GM19463 (cell line): ENCODE results near the gene RUNX2.
A peak's percentile ranks its signal among the peaks of the same experiment; 100 is the strongest.

Source experiments
- ATAC-seq: cut with Tn5 transposase; IDR thresholded peaks from one replicate; pipeline ENCODE4 v1.9.1; 2021; ENCODE audit warnings: mild to moderate bottlenecking, moderate library complexity; ENCODE audit not compliant: unreplicated experiment

Gene RUNX2

DNA sequence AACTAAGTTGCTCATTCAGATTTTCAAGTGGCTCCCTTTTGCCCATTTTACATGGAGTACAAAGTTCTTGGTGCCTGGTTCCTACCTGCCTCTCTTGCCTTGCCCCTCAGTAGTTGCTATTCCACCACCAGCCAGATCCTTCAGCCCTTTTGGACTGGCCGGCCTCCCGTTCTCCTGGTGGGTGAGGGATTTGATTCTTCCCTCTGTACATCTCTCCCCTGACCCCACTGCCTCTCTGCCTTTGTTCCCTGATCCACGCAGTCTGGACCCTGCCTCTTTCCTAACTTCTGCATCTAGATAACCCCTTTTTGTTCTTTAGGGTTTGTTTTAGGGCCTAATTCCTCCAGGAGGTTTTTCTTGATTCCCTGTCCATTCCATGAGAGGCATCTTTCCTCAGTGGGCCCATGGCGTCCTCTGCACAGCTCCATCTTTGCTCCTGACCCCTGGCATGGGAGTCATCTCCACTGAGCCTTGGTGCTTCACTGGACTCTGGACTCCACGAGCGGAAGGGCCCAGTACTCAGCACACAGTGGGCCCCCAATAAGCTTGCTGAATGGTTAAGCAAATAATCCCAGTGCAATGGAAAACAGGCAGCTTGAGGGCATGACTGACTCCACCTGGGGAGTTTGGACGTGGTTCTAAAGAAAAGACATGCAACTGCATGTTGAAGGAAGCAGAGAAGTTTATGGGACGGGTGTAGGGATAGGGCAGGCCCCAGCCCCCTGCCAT, 358.9 kb downstream of the RUNX2 start:
- ATAC-seq, result no peak

DNA sequence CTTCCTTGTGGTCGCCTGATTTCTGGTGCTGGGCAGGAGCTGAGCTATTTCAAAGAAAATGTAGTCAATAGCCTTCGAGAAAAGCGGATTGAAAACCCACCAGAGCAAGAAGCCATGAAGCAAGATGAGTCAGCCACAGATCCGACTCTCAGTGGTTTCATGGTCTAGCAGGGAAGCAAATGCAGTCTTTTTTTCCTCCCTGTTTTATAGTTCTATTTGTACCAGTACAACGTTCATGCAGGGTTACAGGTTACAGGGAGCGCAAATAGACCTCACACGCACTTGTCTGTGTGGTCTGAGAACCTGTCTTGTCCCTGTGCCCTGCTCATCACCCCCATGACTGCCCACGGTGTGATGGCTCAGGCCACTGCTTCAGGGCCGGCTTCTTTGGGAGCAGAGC, 359.4 kb downstream of the RUNX2 start:
- ATAC-seq, result peak; percentile 92

DNA sequence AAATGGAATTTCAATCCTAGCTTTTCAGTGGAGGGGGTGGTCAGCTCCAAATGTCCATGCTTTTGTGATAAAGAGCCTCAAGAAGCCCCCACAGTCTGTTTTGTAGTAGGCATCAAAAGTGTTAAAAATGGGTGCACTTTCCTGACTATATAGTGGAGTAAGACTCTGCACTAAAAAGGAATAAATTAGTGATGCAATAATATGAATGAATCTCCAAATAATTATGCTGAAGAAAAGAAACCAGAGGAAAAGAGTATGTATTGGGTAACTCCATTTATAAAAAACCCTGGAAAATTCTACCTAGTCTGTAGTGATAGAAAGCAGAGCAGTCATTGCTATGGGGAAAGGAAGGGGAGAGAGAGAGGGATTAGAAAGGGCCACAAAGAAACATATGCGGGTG, 360.1 kb downstream of the RUNX2 start:
- no peak for ATAC-seq

GRCh38 chr6:45689926-45690615, 361.9 kb downstream of the RUNX2 start:
- no peak for ATAC-seq

DNA sequence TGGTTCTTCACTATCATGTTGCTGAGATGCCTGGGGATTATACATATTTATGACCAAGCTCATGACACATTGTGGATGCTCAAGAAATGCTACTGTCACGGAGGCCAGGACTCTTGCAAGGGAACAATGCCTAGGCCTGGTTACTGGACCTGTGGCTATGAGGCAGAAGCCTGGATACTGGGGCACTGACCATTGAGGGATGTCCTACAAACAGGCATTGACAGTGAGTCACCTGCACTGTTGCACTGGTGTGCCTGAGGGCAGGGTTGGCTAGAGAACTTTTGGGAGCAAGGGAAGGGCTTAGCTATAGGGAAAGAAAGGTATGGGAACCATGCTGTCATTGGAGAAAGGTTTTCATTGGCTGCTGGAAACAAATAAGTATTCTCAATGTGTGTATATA, 362.7 kb downstream of the RUNX2 start:
- ATAC-seq, result no peak

- no peak for ATAC-seq
Measured at GRCh38 chr6:45691426-45691825, 363.3 kb downstream of the RUNX2 start.

GRCh38 chr6:45692021-45692420, 363.9 kb downstream of the RUNX2 start:
- ATAC-seq, result no peak

DNA sequence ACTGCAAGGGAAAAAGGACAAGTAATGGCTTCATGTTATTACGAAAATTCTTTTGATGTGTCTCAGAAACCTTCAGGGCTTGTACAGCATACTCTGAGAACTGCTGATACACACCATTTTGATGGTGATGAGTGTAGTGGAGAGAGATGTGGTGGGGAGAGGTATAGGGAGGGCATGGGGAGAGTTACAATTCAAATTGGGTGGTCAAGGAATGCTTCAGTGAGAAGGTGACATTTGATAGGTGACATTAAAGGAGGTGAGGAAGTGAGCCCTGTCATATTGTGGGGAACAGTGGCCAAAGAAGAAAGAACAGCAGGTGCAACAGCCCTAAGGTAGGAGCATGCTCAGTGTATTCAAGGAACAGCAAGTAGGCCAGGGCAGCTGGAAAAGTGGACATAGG, 368.6 kb downstream of the RUNX2 start:
- ATAC-seq, result no peak

GRCh38 chr6:45697605-45698004, 369.5 kb downstream of the RUNX2 start:
- ATAC-seq, result peak; percentile 88

GRCh38 chr6:45698046-45698445, 369.9 kb downstream of the RUNX2 start:
- ATAC-seq, result no peak

- ATAC-seq, result no peak
Measured at GRCh38 chr6:45699663-45700062, 371.5 kb downstream of the RUNX2 start.

DNA sequence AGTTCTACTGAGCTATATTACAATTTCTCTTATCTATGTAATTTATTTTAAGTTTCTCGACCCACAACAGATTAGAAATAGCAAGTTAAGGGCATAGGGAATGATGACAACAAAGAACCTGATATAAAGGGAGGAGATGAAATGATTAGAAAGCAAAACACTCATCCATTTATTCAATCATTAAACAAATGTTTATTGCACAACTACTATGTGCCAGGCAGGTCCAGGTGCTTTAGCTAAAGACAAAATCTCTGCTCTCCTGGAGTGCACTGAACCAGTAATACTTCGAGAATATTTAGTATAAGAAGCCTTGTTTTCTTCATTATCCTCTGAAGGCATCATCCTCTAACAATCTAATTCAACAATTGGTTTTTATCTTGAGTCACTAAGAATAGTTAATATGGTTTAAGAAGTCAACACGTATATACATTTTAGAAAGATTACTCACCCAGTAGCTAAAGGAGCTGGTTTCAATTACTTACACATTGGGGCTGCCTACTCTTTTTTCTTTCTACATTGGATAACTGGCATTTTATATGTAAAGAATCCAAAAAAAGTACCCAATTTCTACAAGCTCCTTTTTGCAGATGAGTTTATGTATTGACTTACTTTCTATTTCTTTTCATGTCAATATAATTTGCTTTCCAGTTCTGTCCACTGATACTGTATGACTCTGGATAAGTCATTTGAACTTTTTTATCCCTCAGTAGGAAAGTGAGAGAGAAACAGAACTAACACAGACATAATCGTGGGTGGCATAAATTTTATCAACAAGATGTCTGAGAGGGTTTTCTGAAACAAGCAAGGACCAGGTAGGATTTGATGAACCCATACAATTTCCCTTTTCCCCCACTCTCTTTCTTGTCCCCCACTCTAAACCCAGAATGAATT, 375.0 kb downstream of the RUNX2 start:
- ATAC-seq, result no peak

- no peak for ATAC-seq
Measured at GRCh38 chr6:45704056-45704800, 376.1 kb downstream of the RUNX2 start.

DNA sequence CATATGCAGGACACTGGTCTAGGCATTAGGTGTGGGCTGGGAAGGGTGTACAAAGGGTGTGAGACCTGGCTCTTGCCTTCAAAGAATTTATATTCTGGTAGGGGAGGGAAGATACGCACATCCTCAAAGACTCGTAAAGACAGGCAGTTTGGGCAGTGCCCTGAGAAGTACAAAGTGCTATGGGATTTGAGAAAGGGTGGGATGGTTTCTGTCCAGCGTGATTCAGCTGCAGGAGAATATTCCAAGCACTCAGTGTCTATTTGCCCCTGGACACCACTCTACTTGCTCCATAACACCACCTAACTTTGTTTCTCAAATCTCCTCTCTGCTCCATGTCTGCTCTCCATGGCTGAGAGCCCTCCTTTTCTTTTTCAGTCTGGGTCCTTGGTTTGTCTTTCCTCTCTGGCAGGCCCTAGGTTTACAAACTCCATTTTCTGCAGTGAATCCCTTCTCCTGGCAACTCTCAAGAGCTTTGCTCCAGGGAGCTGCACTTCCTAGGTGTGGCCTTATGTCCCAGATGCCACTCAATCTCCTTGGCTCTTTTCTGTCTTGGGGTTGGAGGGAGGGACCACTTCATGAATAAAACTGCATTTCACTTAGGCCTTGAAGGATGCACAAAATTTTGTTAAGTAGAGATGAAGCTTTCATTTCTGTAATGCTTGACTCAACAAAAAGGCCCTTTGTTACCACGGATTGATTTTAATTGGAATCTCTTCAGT, 377.2 kb downstream of the RUNX2 start:
- no peak for ATAC-seq

DNA sequence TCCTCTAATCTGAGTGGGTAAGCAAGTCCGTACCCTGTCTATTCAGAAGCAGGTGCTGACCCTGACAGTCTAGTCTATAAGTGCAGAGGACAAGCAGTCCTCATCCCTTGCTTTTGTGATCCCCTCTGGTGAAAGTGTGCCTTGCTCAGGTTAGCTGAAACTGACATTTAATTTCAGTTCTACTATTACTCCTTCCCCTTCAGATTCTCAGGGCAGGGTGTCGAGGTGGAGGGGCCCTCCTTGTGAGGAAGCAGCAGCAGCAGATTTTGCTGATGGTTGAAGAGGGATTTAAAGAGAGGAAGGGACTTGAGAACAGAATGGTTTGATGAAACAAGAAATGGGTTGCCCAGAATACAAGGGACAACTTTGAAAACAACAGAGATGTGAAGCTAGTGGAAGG, 378.2 kb downstream of the RUNX2 start:
- ATAC-seq, result peak; percentile 39

DNA sequence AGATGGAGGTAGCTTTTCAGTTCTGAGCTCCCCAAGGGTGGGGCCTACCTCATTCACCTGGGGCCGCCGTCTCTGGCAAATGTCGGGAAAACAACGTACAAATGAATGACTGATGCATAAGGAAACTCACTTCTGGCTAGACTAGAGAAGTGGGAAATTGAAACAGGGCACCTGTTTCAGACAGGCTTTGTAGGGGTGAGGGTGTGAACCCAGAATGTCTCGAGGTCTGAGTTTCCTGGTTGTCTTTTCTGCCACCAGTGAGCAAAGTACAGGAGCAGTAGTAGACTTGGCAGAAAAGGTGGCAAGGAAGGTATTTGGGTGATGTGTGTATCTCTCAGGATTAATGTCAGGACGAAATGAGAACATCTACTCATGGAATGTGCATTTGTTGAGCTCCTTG, 379.0 kb downstream of the RUNX2 start:
- no peak for ATAC-seq

- ATAC-seq, result peak; percentile 55
Measured at GRCh38 chr6:45709781-45710220, 381.7 kb downstream of the RUNX2 start.

GRCh38 chr6:45710304-45710821, 382.2 kb downstream of the RUNX2 start:
- ATAC-seq, result peak; percentile 71

- no peak for ATAC-seq
Measured at GRCh38 chr6:45712076-45712475, 383.9 kb downstream of the RUNX2 start.

DNA sequence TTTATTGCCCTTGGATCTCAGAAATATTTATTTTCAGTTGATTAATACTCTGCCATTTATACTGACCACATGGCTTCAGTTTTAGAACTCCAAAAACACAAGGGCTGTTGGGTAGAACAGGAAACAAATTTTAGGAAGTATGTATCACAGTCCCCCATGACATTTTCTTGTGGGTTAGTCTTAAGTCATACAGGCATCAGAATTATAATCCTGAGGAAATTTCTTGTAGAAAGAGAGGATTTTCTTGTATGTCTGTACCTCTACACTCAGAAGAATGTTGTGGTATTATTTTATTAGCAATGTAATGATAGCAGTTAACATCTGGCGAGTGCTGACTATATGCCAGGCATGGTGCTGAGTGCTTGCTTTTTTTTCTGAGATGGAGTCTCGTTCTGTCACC, 384.7 kb downstream of the RUNX2 start:
- no peak for ATAC-seq
